ENCODE measurements around the gene SPATA3.

DNA sequence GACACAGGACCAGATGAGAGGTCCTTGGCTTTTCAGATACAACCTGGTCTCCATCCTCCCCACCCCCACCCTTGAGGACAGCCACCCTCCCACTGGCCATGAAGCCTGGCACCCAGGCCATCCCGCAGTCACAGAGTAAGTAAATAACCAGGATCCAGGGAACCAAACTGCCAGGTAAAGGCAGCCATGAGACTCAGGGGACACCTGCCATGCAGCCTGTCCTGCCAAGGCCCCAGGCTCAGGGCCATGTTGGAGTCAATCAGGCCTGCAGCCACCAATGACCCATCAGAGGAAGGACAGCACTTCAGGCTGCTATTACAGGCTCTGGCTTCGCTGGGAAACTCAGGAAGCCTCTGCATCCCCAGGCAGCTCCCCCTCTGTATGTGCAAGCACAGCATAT is 15.6 kb downstream of the SPATA3 start:
- TF ChIP-seq CTCF (IDR thresholded peaks at IDR 0.05; ENCODE audit: insufficient read depth, low read depth, low read length) (no peak), EZH2 (IDR thresholded peaks at IDR 0.05; ENCODE audit: insufficient read depth, low read length) (no peak)

All from astrocyte (in vitro differentiated cells and primary cell).